Loucy (cell line): ENCODE data around the gene CYP26B1.
A peak's percentile ranks its signal among the peaks of the same experiment; 100 is the strongest.

Source experiments
- H2AFZ ChIP-seq: fragments of 200-600 bp; sonication (generic); 2 replicates; pipeline ENCODE4 v1.6.0; 2016; ENCODE audit warnings: antibody characterized with exemption, mild to moderate bottlenecking, low read length, moderate library complexity
- H3F3A ChIP-seq: fragments of 200-600 bp; 2 replicates; pipeline ENCODE4 v1.6.0; 2016; ENCODE audit warnings: antibody characterized with exemption, low read depth, mild to moderate bottlenecking
- H3K27me3 ChIP-seq: fragments of 200-600 bp; sonication (generic); 2 replicates; pipeline ENCODE4 v1.6.1; 2014; ENCODE audit warnings: low read length, mild to moderate bottlenecking; ENCODE audit not compliant: insufficient read depth, poor library complexity, severe bottlenecking
- H3K36me3 ChIP-seq: fragments of 200-600 bp; sonication (generic); 2 replicates; pipeline ENCODE4 v1.6.1; 2016; ENCODE audit warnings: low read length; ENCODE audit not compliant: insufficient read depth
- H3K4me1 ChIP-seq: fragments of 200-600 bp; sonication (generic); 2 replicates; pipeline ENCODE4 v1.5.1; 2014; ENCODE audit warnings: low read length, mild to moderate bottlenecking; ENCODE audit not compliant: insufficient read depth, poor library complexity, severe bottlenecking
- H3K4me2 ChIP-seq: fragments of 200-600 bp; sonication (generic); 2 replicates; pipeline ENCODE4 v1.6.0; 2014; ENCODE audit warnings: antibody characterized with exemption, low read length, low read depth, mild to moderate bottlenecking; ENCODE audit not compliant: poor library complexity, severe bottlenecking
- H3K4me3 ChIP-seq: fragments of 200-600 bp; sonication (generic); 2 replicates; pipeline ENCODE4 v1.5.1; 2014; ENCODE audit warnings: low read length, mild to moderate bottlenecking, mixed read lengths; ENCODE audit not compliant: poor library complexity, severe bottlenecking
- H3K79me2 ChIP-seq: fragments of 200-600 bp; sonication (generic); 2 replicates; pipeline ENCODE4 v1.6.1; 2014; ENCODE audit warnings: low read length; ENCODE audit not compliant: insufficient read depth
- H3K9ac ChIP-seq: fragments of 200-600 bp; sonication (generic); 2 replicates; pipeline ENCODE4 v1.6.0; 2014; ENCODE audit warnings: mild to moderate bottlenecking, low read depth, low read length, moderate library complexity; ENCODE audit not compliant: poor library complexity, severe bottlenecking
- H3K9me2 ChIP-seq: fragments of 200-600 bp; sonication (generic); replicated peaks from 2 replicates; pipeline ENCODE4 v1.6.1; 2016; ENCODE audit warnings: low read depth, low read length, mixed read lengths
- H3K9me3 ChIP-seq: fragments of 200-600 bp; sonication (generic); 2 replicates; pipeline ENCODE4 v1.6.1; 2014; ENCODE audit warnings: mild to moderate bottlenecking, antibody characterized with exemption, low read length, low read depth; ENCODE audit not compliant: insufficient read depth
- H4K20me1 ChIP-seq: fragments of 200-600 bp; sonication (generic); 2 replicates; pipeline ENCODE4 v1.6.0; 2014; ENCODE audit warnings: antibody characterized with exemption, low read length, mild to moderate bottlenecking; ENCODE audit not compliant: insufficient read depth, poor library complexity, severe bottlenecking
- CTCF ChIP-seq: fragments of 200-600 bp; sonication (generic); conservative IDR thresholded peaks from 2 replicates; pipeline ENCODE4 v1.5.1; 2014; ENCODE audit warnings: mild to moderate bottlenecking, antibody characterized with exemption, low read length
- EZH2phosphoT487 ChIP-seq: fragments of 200-600 bp; IDR thresholded peaks from 2 replicates; pipeline ENCODE4 v1.6.1; 2018; ENCODE audit warnings: antibody characterized with exemption, mild to moderate bottlenecking, moderate library complexity, borderline replicate concordance

The CYP26B1 gene

GRCh38 chr2:72138921-72139381 is 8.7 kb downstream of the CYP26B1 start:
- Histone ChIP-seq H4K20me1 (no peaks in the 10 kb centered on the region), H3K27me3 (no peaks in the 10 kb centered on the region), H2AFZ (no peak overlapping the region), H3K9me2 (no peaks in the 10 kb centered on the region), H3K4me1 (no peaks in the 10 kb centered on the region), H3K4me2 (no peak overlapping the region), H3K4me3 (no peak overlapping the region), H3K9me3 (no peaks in the 10 kb centered on the region), H3K36me3 (no peaks in the 10 kb centered on the region), H3F3A (no peaks in the 10 kb centered on the region), H3K9ac (no peak overlapping the region), H3K79me2 (no peaks in the 10 kb centered on the region)
- TF ChIP-seq CTCF (no peak), EZH2phosphoT487 (no peak)

GRCh38 chr2:72138011-72138881 is 9.4 kb downstream of the CYP26B1 start:
- Histone ChIP-seq H3K27me3 (no peaks in the 10 kb centered on the region), H3K4me1 (no peaks in the 10 kb centered on the region), H3K36me3 (no peaks in the 10 kb centered on the region), H3K79me2 (no peaks in the 10 kb centered on the region), H3F3A (no peaks in the 10 kb centered on the region), H3K4me2 (peak overlapping the region; percentile 49), H3K9me3 (no peaks in the 10 kb centered on the region), H3K9me2 (no peaks in the 10 kb centered on the region), H2AFZ (no peak overlapping the region; the same call in 1 of the 2 replicates), H4K20me1 (no peaks in the 10 kb centered on the region), H3K9ac (peak overlapping the region; percentile 56), H3K4me3 (no peak overlapping the region)
- no peak for TF ChIP-seq CTCF
- TF ChIP-seq EZH2phosphoT487, result no peak

GRCh38 chr2:72137498-72138010 is 10.1 kb downstream of the CYP26B1 start:
- peak overlapping the region; percentile 49 for H3K4me2 ChIP-seq
- H3K4me3 ChIP-seq, result peak overlapping the region; percentile 51
- TF ChIP-seq EZH2phosphoT487 (no peak), CTCF (peak; percentile 84)
- H2AFZ ChIP-seq, result peak overlapping the region; percentile 48; the same call in 1 of the 2 replicates
- H3K4me1 ChIP-seq, result no peaks in the 10 kb centered on the region
- H3K9me3 ChIP-seq, result no peaks in the 10 kb centered on the region
- peak overlapping the region; percentile 56 for H3K9ac ChIP-seq
- H3K27me3 ChIP-seq, result no peaks in the 10 kb centered on the region
- H4K20me1 ChIP-seq, result no peaks in the 10 kb centered on the region
- H3K36me3 ChIP-seq, result no peaks in the 10 kb centered on the region
- H3K9me2 ChIP-seq, result no peaks in the 10 kb centered on the region
- no peaks in the 10 kb centered on the region for H3F3A ChIP-seq
- H3K79me2 ChIP-seq, result no peaks in the 10 kb centered on the region
